Measurements from ENCODE around the gene FAM120AOS.

The FAM120AOS gene

GRCh38 chr9:93467462-93467861 is 14.1 kb upstream of the FAM120AOS start:
- H3K4me3 ChIP-seq (ENCODE audit: low read depth, low read length): no peak overlapping the region

GRCh38 chr9:93467062-93467416 is 13.7 kb upstream of the FAM120AOS start:
- H3K4me3 ChIP-seq (ENCODE audit: low read depth, low read length): no peak overlapping the region

GRCh38 chr9:93466416-93467061 is 13.2 kb upstream of the FAM120AOS start:
- H3K4me3 ChIP-seq (ENCODE audit: low read depth, low read length): no peak overlapping the region

- H3K4me3 ChIP-seq (ENCODE audit: low read depth, low read length): no peak overlapping the region
Measured at GRCh38 chr9:93465855-93466254, 12.5 kb upstream of the FAM120AOS start.

GRCh38 chr9:93464876-93465275 is 11.5 kb upstream of the FAM120AOS start:
- H3K4me3 ChIP-seq (ENCODE audit: low read depth, low read length): no peak overlapping the region

GRCh38 chr9:93464395-93464794 is 11.0 kb upstream of the FAM120AOS start:
- no peak overlapping the region for H3K4me3 ChIP-seq (ENCODE audit: low read depth, low read length)

- no peak overlapping the region for H3K4me3 ChIP-seq (ENCODE audit: low read depth, low read length)
Measured at GRCh38 chr9:93463638-93464248, 10.4 kb upstream of the FAM120AOS start.

GRCh38 chr9:93461821-93462220 is 8.4 kb upstream of the FAM120AOS start:
- H3K4me3 ChIP-seq (ENCODE audit: low read depth, low read length): no peak overlapping the region

- H3K4me3 ChIP-seq (ENCODE audit: low read depth, low read length): no peak overlapping the region
Measured at GRCh38 chr9:93461414-93461743, 8.0 kb upstream of the FAM120AOS start.

GRCh38 chr9:93460689-93461413 is 7.5 kb upstream of the FAM120AOS start:
- no peak overlapping the region for H3K4me3 ChIP-seq (ENCODE audit: low read depth, low read length)

- no peak overlapping the region for H3K4me3 ChIP-seq (ENCODE audit: low read depth, low read length)
Measured at GRCh38 chr9:93459432-93459847, 6.1 kb upstream of the FAM120AOS start.

- H3K4me3 ChIP-seq (ENCODE audit: low read depth, low read length): no peak overlapping the region
Measured at GRCh38 chr9:93458712-93459111, 5.3 kb upstream of the FAM120AOS start.

GRCh38 chr9:93457006-93457405 is 3.6 kb upstream of the FAM120AOS start:
- H3K4me3 ChIP-seq (ENCODE audit: low read depth, low read length): no peak overlapping the region

- no peak overlapping the region for H3K4me3 ChIP-seq (ENCODE audit: low read depth, low read length)
Measured at GRCh38 chr9:93456504-93456903, 3.1 kb upstream of the FAM120AOS start.

GRCh38 chr9:93456022-93456421 is 2.6 kb upstream of the FAM120AOS start:
- no peak overlapping the region for H3K4me3 ChIP-seq (ENCODE audit: low read depth, low read length)

GRCh38 chr9:93452710-93453046 is 703 bp downstream of the FAM120AOS start:
- peak overlapping the region; percentile 81 for H3K4me3 ChIP-seq (ENCODE audit: low read depth, low read length)

GRCh38 chr9:93451849-93452709 is 1.3 kb downstream of the FAM120AOS start:
- peak overlapping the region; percentile 81 for H3K4me3 ChIP-seq (ENCODE audit: low read depth, low read length)

- peak within 1 kb of the TSS; percentile 93 for H3K4me3 ChIP-seq (ENCODE audit: low read depth, low read length)
Measured at GRCh38 chr9:93450945-93451815, 2.2 kb downstream of the FAM120AOS start, which contains the start of gene FAM120A. TSS of gene FAM120A (plus strand) at chr9:93451685. CDS start at chr9:93451916, 231 bp downstream.

- no peak overlapping the region for H3K4me3 ChIP-seq (ENCODE audit: low read depth, low read length)
Measured at GRCh38 chr9:93447655-93448054, 5.7 kb downstream of the FAM120AOS start.

- H3K4me3 ChIP-seq (ENCODE audit: low read depth, low read length): no peak overlapping the region
Measured at GRCh38 chr9:93446073-93446472, 7.3 kb downstream of the FAM120AOS start.

Measured in iPS-11a (cell line).